Spinal cord (tissue), 10 donors: Measurements from ENCODE around the gene MOGAT2. TPM values are rescaled to one million over a fixed set of nuclear protein-coding genes. Genes with fewer than 3 reads are reported as not detected.
"Not testable (repeated sequence)": the region's sequence is repeated elsewhere in the genome, so short reads cannot be mapped to it uniquely, and the experiment has no call there.

Source experiments
- DNase-seq, 6 donors: peaks; one replicate each; pipeline versions ENCODE4 v3.0.0 to v3.0.0-alpha.2; 2013 to 2015; ENCODE audit warnings: low spot score in 6 of 6, low read depth in 4 of 6
- H3K27ac ChIP-seq: one replicate; pipeline ENCODE4 v1.5.1; 2013; ENCODE audit warnings: low read depth, low read length, control low read depth
- H3K27me3 ChIP-seq: one replicate; pipeline ENCODE4 v1.6.1; 2013; ENCODE audit warnings: low read length; ENCODE audit not compliant: control insufficient read depth, insufficient read depth
- H3K36me3 ChIP-seq: one replicate; pipeline ENCODE4 v1.6.1; 2013; ENCODE audit warnings: low read length; ENCODE audit not compliant: control insufficient read depth, insufficient read depth
- H3K4me1 ChIP-seq: one replicate; pipeline ENCODE4 v1.6.1; 2013; ENCODE audit warnings: low read length; ENCODE audit not compliant: control insufficient read depth, insufficient read depth
- H3K4me3 ChIP-seq: one replicate; pipeline ENCODE4 v1.5.1; 2013; ENCODE audit warnings: low read depth, low read length, control low read depth
- H3K9me3 ChIP-seq: one replicate; pipeline ENCODE4 v1.6.1; 2013; ENCODE audit warnings: low read length; ENCODE audit not compliant: control insufficient read depth, insufficient read depth
- WGBS: methylation state at CpG from one replicate; pipeline ENCODE4 v1.1.5; 2013; ENCODE audit warnings: missing lambda C conversion rate; ENCODE audit not compliant: insufficient coverage; 5-methylcytosine and 5-hydroxymethylcytosine counted together
- long read RNA-seq, 4 donors: transcript quantifications; one replicate each; lab custom pipeline, GENCODE V29; 2026
- polyA plus RNA-seq, 2 donors: library from polyadenylated mRNA; unstranded; fragments of 120-200 nt; gene quantifications; one replicate each; pipeline ENCODE4 v1.2.1, GENCODE V29; 2013; ENCODE audit not compliant: insufficient read length in 2 of 2
- total RNA-seq, 2 donors: library from RNA; depleted of rRNA in 1 of 2; stranded (reverse); fragments of 120-200 nt in 1 of 2; fragments of >200 nt in 1 of 2; gene quantifications; one replicate each; pipeline versions ENCODE4 v1.2.3 to v1.2.4, GENCODE V29; 2013 to 2014
- donor health status: healthy.

MOGAT2 gene
- total RNA-seq (not detected), polyA plus RNA-seq (under 1 TPM; 0.12 to 0.29 TPM)
- long read RNA-seq, donor 1, result 0 reads
- long read RNA-seq, donor 2, partial matches to known transcripts, result 0 of 2 reads
- long read RNA-seq, donor 2, other reads (novel, unspliced or antisense), result 0 of 2 reads
- long read RNA-seq, donor 3, result 0 reads
- long read RNA-seq, donor 4, result 0 reads

DNA sequence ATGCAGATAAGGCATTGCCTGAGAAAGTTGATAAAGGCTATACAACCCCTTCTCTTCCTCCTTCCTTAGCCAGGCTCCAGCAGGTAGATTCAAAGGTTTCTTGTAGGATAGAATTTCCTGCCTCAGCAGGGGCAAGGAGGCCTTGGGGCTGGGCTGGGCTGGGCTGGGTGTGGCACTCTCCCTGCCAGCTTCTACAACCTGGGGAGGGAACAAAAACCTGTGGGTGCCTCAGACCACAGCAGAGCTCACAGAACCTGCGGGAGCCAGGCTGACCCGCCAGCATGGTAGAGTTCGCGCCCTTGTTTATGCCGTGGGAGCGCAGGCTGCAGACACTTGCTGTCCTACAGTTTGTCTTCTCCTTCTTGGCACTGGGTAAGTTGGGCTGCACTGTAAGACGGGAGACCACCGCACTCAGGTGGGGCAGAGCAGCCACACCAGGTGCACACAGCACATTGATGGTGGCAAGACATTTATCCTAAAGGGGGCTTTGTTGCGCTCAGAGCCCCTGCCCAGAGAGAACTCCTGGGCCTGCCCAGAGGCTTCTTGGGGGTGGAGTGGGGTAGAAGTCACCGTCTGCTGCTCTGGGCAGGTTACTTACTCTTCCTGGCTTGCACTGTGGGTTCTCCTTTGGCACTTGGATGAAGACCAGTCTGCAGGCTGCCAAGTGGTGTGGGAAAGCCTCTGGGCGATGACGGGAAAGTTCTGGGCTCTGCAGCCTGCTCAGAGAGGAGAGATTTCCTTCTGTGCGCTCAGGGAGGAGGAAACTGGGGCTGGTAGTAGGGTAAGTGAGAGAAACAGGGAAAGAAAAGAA lies at the start of gene MOGAT2:
MOGAT2 (plus strand) TSS at position 231 of the 811 bp plus-strand sequence; CDS start at position 282, 51 bp downstream.
- Histone ChIP-seq H3K36me3 (no peaks in the 10 kb centered on the region), H3K9me3 (no peaks in the 10 kb centered on the region), H3K4me3 (no peak within 1 kb of the TSS), H3K4me1 (no peaks in the 10 kb centered on the region), H3K27ac (no peak within 1 kb of the TSS), H3K27me3 (no peaks in the 10 kb centered on the region)
- 81% methylated on average over 13 of the region's 13 CpGs for WGBS
- no peak for DNase-seq

- Histone ChIP-seq H3K4me1 (peaks cover 21% of the 10 kb centered on the region), H3K4me3 (peak within 1 kb of the TSS; percentile 58), H3K27me3 (peaks cover 13% of the 10 kb centered on the region), H3K9me3 (no peaks in the 10 kb centered on the region), H3K36me3 (no peaks in the 10 kb centered on the region), H3K27ac (peak within 1 kb of the TSS; percentile 75)
- under 1% methylated on average over 71 of the region's 72 CpGs for WGBS
- peak in 5 of 6 donors; percentile 40 to 95 (median 62) for DNase-seq
These were observed 49.0 kb upstream of the MOGAT2 start, which contains the start of gene MAP6 for GRCh38 chr11:75668451-75669297. TSS of gene MAP6 (minus strand) at chr11:75669038. CDS start at chr11:75668369, 669 bp downstream.

GRCh38 chr11:75673977-75674582 lies 43.6 kb upstream of the MOGAT2 start:
- no peaks in the 10 kb centered on the region for H3K36me3 ChIP-seq
- H3K9me3 ChIP-seq, result no peaks in the 10 kb centered on the region
- H3K27me3 ChIP-seq, result peaks cover 13% of the 10 kb centered on the region
- no peak overlapping the region for H3K4me3 ChIP-seq
- peaks cover 5% of the 10 kb centered on the region for H3K4me1 ChIP-seq
- H3K27ac ChIP-seq, result no peak overlapping the region
- peak in 1 of 6 donors; percentile 41 for DNase-seq
- 100% methylated on average over 1 of the region's 4 CpGs for WGBS

DNA sequence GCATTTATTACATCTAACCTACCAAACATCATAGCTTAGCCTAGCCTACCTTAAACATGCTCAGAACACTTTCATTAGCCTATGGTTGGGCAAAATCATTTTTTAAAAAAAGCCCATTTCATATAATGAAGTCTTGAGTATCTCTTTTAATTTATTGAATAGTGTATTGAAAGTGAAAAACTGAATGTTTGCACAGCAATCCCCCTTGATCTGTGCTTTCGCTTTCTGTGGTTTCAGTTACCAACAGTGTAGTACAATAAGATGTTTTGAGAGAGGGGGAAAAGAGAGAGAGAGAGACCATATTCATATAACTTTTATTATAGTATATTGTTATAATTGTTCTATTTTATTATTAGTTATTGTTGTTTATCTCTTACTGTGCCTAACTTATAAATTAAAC lies 40.4 kb upstream of the MOGAT2 start:
- no CpG with 5 or more reads among the region's 1 CpG for WGBS
- no peaks in the 10 kb centered on the region for H3K9me3 ChIP-seq
- no peak overlapping the region for H3K27ac ChIP-seq
- no peaks in the 10 kb centered on the region for H3K36me3 ChIP-seq
- no peaks in the 10 kb centered on the region for H3K4me1 ChIP-seq
- DNase-seq, result no peak
- no peak overlapping the region for H3K4me3 ChIP-seq
- peaks cover 6% of the 10 kb centered on the region for H3K27me3 ChIP-seq

- Histone ChIP-seq H3K4me1 (no peaks in the 10 kb centered on the region), H3K27me3 (peaks cover 6% of the 10 kb centered on the region), H3K36me3 (no peaks in the 10 kb centered on the region), H3K4me3 (no peak overlapping the region), H3K27ac (no peak overlapping the region), H3K9me3 (no peaks in the 10 kb centered on the region)
- DNase-seq, result no peak
- 55% methylated on average over 12 of the region's 12 CpGs for WGBS
These were observed 39.7 kb upstream of the MOGAT2 start for GRCh38 chr11:75677909-75678308.

- Histone ChIP-seq H3K27ac (no peak overlapping the region), H3K4me1 (no peaks in the 10 kb centered on the region), H3K27me3 (peaks cover 6% of the 10 kb centered on the region), H3K9me3 (no peaks in the 10 kb centered on the region), H3K36me3 (no peaks in the 10 kb centered on the region), H3K4me3 (no peak overlapping the region)
- no peak for DNase-seq
- WGBS, result 83% methylated on average over 17 of the region's 17 CpGs
These were observed 38.9 kb upstream of the MOGAT2 start for GRCh38 chr11:75678620-75679259.

DNA sequence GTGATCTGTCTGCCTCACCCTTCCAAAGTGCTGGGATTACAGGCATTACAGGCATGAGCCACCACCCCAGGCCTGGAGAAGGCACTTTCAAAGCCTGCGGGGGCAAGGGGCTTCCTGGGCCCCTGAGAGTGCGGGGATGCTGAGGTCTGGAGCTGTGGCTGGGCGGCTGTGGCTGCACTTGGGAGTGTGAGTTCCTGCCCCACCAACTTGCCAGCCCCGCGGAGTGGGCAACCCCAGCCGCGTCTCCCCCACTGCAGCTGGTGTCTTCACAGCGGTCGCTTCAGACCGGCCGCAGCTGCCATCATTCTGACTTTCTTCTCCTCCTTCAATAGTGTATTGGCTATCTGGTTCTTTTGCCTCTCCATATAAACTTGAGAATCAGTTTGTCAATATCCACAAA lies 38.1 kb upstream of the MOGAT2 start:
- no peak for DNase-seq
- WGBS, result 82% methylated on average over 10 of the region's 11 CpGs

DNA sequence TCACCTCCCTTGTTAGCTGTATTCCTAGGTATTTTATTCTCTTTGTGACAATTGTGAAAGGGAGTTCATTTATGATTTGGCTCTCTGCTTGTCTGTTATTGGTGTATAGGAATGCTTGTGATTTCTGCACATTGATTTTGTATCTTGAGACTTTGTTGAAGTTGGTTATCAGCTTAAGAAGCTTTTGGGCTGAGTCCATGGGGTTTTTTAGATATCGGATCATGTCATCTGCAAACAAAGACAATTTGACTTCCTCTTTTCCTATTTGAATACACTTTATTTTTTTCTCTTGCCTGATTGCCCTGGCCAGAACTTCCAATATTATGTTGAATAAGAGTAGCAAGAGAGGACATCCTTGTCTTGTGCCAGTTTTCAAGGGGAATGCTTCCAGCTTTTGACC lies 33.8 kb upstream of the MOGAT2 start:
- not testable (repeated sequence) for H3K4me3 ChIP-seq, H3K27ac ChIP-seq, H3K4me1 ChIP-seq, H3K27me3 ChIP-seq, DNase-seq, H3K9me3 ChIP-seq, H3K36me3 ChIP-seq
- no CpG with 5 or more reads among the region's 1 CpG for WGBS

More for the DNA sequence above, 38.1 kb upstream of the MOGAT2 start:
- no peak overlapping the region for H3K4me3 ChIP-seq
- H3K36me3 ChIP-seq, result no peaks in the 10 kb centered on the region
- H3K27me3 ChIP-seq, result peaks cover 6% of the 10 kb centered on the region
- H3K27ac ChIP-seq, result no peak overlapping the region
- no peaks in the 10 kb centered on the region for H3K4me1 ChIP-seq
- H3K9me3 ChIP-seq, result no peaks in the 10 kb centered on the region
